Liver (tissue), 9 donors: ENCODE measurements around the gene CIC. TPM values are rescaled to one million over a fixed set of nuclear protein-coding genes. Genes with fewer than 3 reads are reported as not detected.

Source experiments
- DNase-seq: peaks from one replicate; pipeline ENCODE4 v3.0.0-alpha.2; 2017; ENCODE audit warnings: low spot score
- H3K27ac ChIP-seq, 2 donors: one replicate each; pipeline ENCODE4 v1.7.0; 2013; ENCODE audit warnings: inconsistent platforms in 2 of 2, low read length in 2 of 2, control low read depth in 1 of 2, low read depth in 1 of 2, mild to moderate bottlenecking in 1 of 2
- H3K27me3 ChIP-seq, 4 donors: one replicate each; pipeline versions ENCODE4 v1.6.1 to v1.7.0; 2013; ENCODE audit warnings: low read length in 3 of 4, inconsistent platforms in 1 of 4, mild to moderate bottlenecking in 1 of 4, moderate library complexity in 1 of 4; ENCODE audit not compliant: control insufficient read depth in 4 of 4, insufficient read depth in 4 of 4
- H3K36me3 ChIP-seq, 4 donors: one replicate each; pipeline versions ENCODE4 v1.6.1 to v1.7.0; 2013; ENCODE audit warnings: low read length in 3 of 4, mild to moderate bottlenecking in 3 of 4, low read depth in 1 of 4, moderate library complexity in 1 of 4; ENCODE audit not compliant: control insufficient read depth in 4 of 4, insufficient read depth in 3 of 4
- H3K4me1 ChIP-seq, 4 donors: one replicate each; pipeline versions ENCODE4 v1.6.1 to v1.7.0; 2013; ENCODE audit warnings: low read length in 3 of 4, mild to moderate bottlenecking in 3 of 4, moderate library complexity in 1 of 4; ENCODE audit not compliant: control insufficient read depth in 4 of 4, insufficient read depth in 4 of 4
- H3K4me3 ChIP-seq, 3 donors: one replicate each; pipeline versions ENCODE4 v1.6.1 to v1.7.0; 2013; ENCODE audit warnings: low read length in 3 of 3, control low read depth in 1 of 3, low read depth in 1 of 3, mild to moderate bottlenecking in 1 of 3
- H3K9ac ChIP-seq, 2 donors: one replicate each; pipeline ENCODE4 v1.7.0; 2013; ENCODE audit warnings: low read length in 2 of 2, mild to moderate bottlenecking in 2 of 2, moderate library complexity in 2 of 2, control low read depth in 1 of 2, low read depth in 1 of 2
- H3K9me3 ChIP-seq, 4 donors: one replicate each; pipeline versions ENCODE4 v1.6.1 to v1.7.0; 2013; ENCODE audit warnings: low read length in 3 of 4; ENCODE audit not compliant: control insufficient read depth in 4 of 4
- ATF3 ChIP-seq: IDR thresholded peaks from 2 replicates; pipeline ENCODE4 v1.6.1; 2016; ENCODE audit warnings: antibody characterized with exemption
- CTCF ChIP-seq: fragments of 150-350 bp; IDR thresholded peaks from 2 replicates; pipeline ENCODE4 v1.5.1; 2017; ENCODE audit warnings: improper control_type of control experiment, low read depth, low read length; ENCODE audit not compliant: missing input control
- EGR1 ChIP-seq, 2 donors: IDR thresholded peaks; 2 replicates each; pipeline ENCODE4 v1.6.1; 2016 to 2018; ENCODE audit warnings: antibody characterized with exemption in 2 of 2, low read depth in 2 of 2
- FOXA1 ChIP-seq: IDR thresholded peaks from 2 replicates; pipeline ENCODE4 v1.6.1; 2016; ENCODE audit warnings: antibody characterized with exemption
- FOXA2 ChIP-seq: IDR thresholded peaks from 2 replicates; pipeline ENCODE4 v1.6.1; 2016; ENCODE audit warnings: antibody characterized with exemption
- GABPA ChIP-seq, 2 donors: IDR thresholded peaks in 1 of 2; conservative IDR thresholded peaks in 1 of 2; 2 replicates each; pipeline ENCODE4 v1.6.1; 2016; ENCODE audit warnings: antibody characterized with exemption in 2 of 2, mild to moderate bottlenecking in 1 of 2, moderate library complexity in 1 of 2
- HNF4A ChIP-seq, 2 donors: conservative IDR thresholded peaks; 2 replicates each; pipeline ENCODE4 v1.6.1; 2016; ENCODE audit warnings: antibody characterized with exemption in 2 of 2, mild to moderate bottlenecking in 2 of 2
- HNF4G ChIP-seq: IDR thresholded peaks from 2 replicates; pipeline ENCODE4 v1.6.1; 2016; ENCODE audit warnings: antibody characterized with exemption
- JUND ChIP-seq, 2 donors: IDR thresholded peaks; 2 replicates each; pipeline ENCODE4 v1.6.1; 2016; ENCODE audit warnings: antibody characterized with exemption in 2 of 2
- MAX ChIP-seq: IDR thresholded peaks from 2 replicates; pipeline ENCODE4 v1.6.1; 2016; ENCODE audit warnings: antibody characterized with exemption
- NR2F2 ChIP-seq: IDR thresholded peaks from 2 replicates; pipeline ENCODE4 v1.6.1; 2016; ENCODE audit warnings: antibody characterized with exemption
- RAD21 ChIP-seq, 2 donors: IDR thresholded peaks; 2 replicates each; pipeline ENCODE4 v1.6.1; 2016; ENCODE audit warnings: antibody characterized with exemption in 2 of 2, mild to moderate bottlenecking in 2 of 2
- REST ChIP-seq: IDR thresholded peaks from 2 replicates; pipeline ENCODE4 v1.6.1; 2016; ENCODE audit warnings: antibody characterized with exemption, mild to moderate bottlenecking
- RXRA ChIP-seq, 2 donors: IDR thresholded peaks; 2 replicates each; pipeline ENCODE4 v1.6.1; 2017 to 2018; ENCODE audit warnings: antibody characterized with exemption in 2 of 2, mild to moderate bottlenecking in 1 of 2
- SP1 ChIP-seq: IDR thresholded peaks from 2 replicates; pipeline ENCODE4 v1.6.1; 2018; ENCODE audit warnings: antibody characterized with exemption, mild to moderate bottlenecking
- TAF1 ChIP-seq: conservative IDR thresholded peaks from 2 replicates; pipeline ENCODE4 v1.6.1; 2016; ENCODE audit warnings: antibody characterized with exemption, mild to moderate bottlenecking
- YY1 ChIP-seq: IDR thresholded peaks from 2 replicates; pipeline ENCODE4 v1.6.1; 2016; ENCODE audit warnings: antibody characterized with exemption, mild to moderate bottlenecking
- ZBTB33 ChIP-seq: IDR thresholded peaks from 2 replicates; pipeline ENCODE4 v1.6.1; 2016; ENCODE audit warnings: antibody characterized with exemption
- WGBS: extraction: QIAGEN DNeasy Blood & Tissue Kit; methylation state at CpG from one replicate; pipeline ENCODE4 v1.1.7; 2013; 5-methylcytosine and 5-hydroxymethylcytosine counted together
- polyA plus RNA-seq, 2 donors: library from polyadenylated mRNA; stranded (reverse) in 1 of 2; unstranded in 1 of 2; fragments of 200-250 nt in 1 of 2; fragments of >200 nt in 1 of 2; fragmentation: Nextera tagmentation in 1 of 2; extraction: Ambion mirVana in 1 of 2; gene quantifications; one replicate each; pipeline versions ENCODE4 v1.2.1 to v1.2.3, GENCODE V29; 2013 to 2015
- total RNA-seq, 2 donors: library from RNA; depleted of rRNA; stranded (reverse); fragments of >200 nt; gene quantifications; one replicate each; pipeline ENCODE4 v1.2.3, GENCODE V29; 2014
- donor health status: healthy.
- donor health status: healthy.
- donor health status: healthy.
- donor health status: healthy.
- donor health status: healthy.

The CIC gene
- total and polyA plus RNA-seq, 4 donors, result 5.6 to 21.3 (median 17.2) TPM

GRCh38 chr19:42232435-42232834 is 36.6 kb upstream of the CIC start:
- H3K27ac ChIP-seq, result no peak overlapping the region
- no peak overlapping the region for H3K4me3 ChIP-seq
- TF ChIP-seq EGR1 (IDR thresholded peaks at IDR 0.05; ENCODE audit: low read depth in 2 of 2) (no peak), CTCF (no peak), SP1 (no peak), ZBTB33 (no peak), FOXA1 (no peak)

GRCh38 chr19:42233106-42233505 is 35.9 kb upstream of the CIC start:
- Histone ChIP-seq H3K9me3 (no peaks in the 10 kb centered on the region), H3K36me3 (peaks cover 18 to 67% (median 41%) of the 10 kb centered on the region in 4 donors), H3K4me3 (no peak overlapping the region), H3K4me1 (no peaks in the 10 kb centered on the region), H3K9ac (no peak overlapping the region), H3K27ac (no peak overlapping the region), H3K27me3 (no peaks in the 10 kb centered on the region)
- 85% methylated on average over 7 of the region's 7 CpGs for WGBS
- no peak for DNase-seq
- TF ChIP-seq RXRA (IDR thresholded peaks at IDR 0.05), result no peak
- no peak for TF ChIP-seq GABPA (IDR thresholded peaks at IDR 0.05 in 1 of 2, conservative IDR thresholded peaks at IDR 0.05 in 1 of 2)
- TF ChIP-seq MAX, result no peak
- no peak for TF ChIP-seq FOXA2
- TF ChIP-seq ATF3, result no peak
- no peak for TF ChIP-seq CTCF
- TF ChIP-seq HNF4G, result no peak
- TF ChIP-seq NR2F2, result no peak
- TF ChIP-seq JUND (IDR thresholded peaks at IDR 0.05), result no peak
- TF ChIP-seq TAF1, result no peak
- TF ChIP-seq RAD21 (IDR thresholded peaks at IDR 0.05), result no peak
- TF ChIP-seq ZBTB33, result no peak
- no peak for TF ChIP-seq YY1
- TF ChIP-seq FOXA1, result no peak
- no peak for TF ChIP-seq EGR1 (IDR thresholded peaks at IDR 0.05; ENCODE audit: low read depth in 2 of 2)
- TF ChIP-seq HNF4A (conservative IDR thresholded peaks at IDR 0.05), result no peak
- no peak for TF ChIP-seq REST
- no peak for TF ChIP-seq SP1

More at GRCh38 chr19:42232435-42232834, 36.6 kb upstream of the CIC start:
- peaks cover 18 to 68% (median 41%) of the 10 kb centered on the region in 4 donors for H3K36me3 ChIP-seq
- DNase-seq, result no peak
- H3K27me3 ChIP-seq, result no peaks in the 10 kb centered on the region
- H3K9ac ChIP-seq, result no peak overlapping the region
- WGBS, result 96% methylated on average over 10 of the region's 10 CpGs
- no peaks in the 10 kb centered on the region for H3K9me3 ChIP-seq
- no peaks in the 10 kb centered on the region for H3K4me1 ChIP-seq
